ENCODE results near the gene RAB24. TPM values are rescaled to one million over a fixed set of nuclear protein-coding genes. Genes with fewer than 3 reads are reported as not detected.

The RAB24 gene
- polyA plus RNA-seq, 1 experiment: 54.7 TPM

DNA sequence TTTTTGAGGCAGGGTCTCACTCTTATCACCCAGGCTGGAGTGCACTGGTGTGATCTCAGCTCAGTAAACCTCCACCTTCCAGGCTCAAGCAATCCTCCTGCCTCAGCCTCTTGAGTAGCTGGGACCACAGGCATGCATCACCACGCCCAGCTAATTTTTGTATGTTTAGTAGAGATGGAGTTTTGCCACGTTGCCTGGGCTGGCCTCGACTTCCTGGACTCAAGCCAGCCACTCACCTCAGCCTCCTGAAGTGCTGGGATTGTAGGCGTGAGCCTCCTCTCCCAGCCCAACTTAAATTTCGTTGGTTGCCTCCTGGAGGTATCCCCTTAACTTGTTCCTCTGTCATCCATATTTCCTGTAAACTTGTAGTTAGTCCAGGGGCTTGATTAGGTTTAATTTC lies 47.2 kb downstream of the RAB24 start:
- no peak for DNase-seq (ENCODE audit: low read depth)

DNA sequence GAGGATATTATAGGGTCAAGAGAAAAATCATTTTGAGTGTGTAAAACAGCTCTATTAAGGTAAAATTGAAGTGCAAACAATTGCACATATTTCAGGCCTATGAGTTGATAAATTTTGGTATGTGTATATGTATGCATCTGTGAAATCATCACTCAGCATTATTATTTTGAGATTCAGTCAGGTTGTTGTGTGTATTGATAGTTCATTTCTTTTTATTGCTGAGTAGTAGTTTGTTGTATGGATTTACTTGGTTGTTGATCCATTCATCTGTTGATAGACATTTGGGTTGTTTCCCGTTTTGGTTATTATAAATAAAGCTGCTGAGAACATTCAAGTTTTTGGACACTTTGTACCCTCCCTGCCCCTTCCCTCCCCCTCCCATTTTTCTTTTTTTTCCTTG lies 50.3 kb downstream of the RAB24 start:
- H3K4me3 ChIP-seq (ENCODE audit: low read depth, low read length): no peak overlapping the region
- ChIA-PET CTCF (interaction anchor here (1.4 to 3.3 kb wide), 2 partner anchors 11 to 141 kb away, joined by 3 to 15 read pairs; no protein-coding TSS in a partner anchor), POLR2A (no interaction called here)
- no peaks in the 10 kb centered on the region for H3K27me3 ChIP-seq (ENCODE audit: control insufficient read depth, insufficient read depth, low read length)
- H3K36me3 ChIP-seq (ENCODE audit: control insufficient read depth, insufficient read depth, low read length): peaks cover 7% of the 10 kb centered on the region
- no peak for DNase-seq (ENCODE audit: low read depth)
- TF ChIP-seq, protein P1, sequence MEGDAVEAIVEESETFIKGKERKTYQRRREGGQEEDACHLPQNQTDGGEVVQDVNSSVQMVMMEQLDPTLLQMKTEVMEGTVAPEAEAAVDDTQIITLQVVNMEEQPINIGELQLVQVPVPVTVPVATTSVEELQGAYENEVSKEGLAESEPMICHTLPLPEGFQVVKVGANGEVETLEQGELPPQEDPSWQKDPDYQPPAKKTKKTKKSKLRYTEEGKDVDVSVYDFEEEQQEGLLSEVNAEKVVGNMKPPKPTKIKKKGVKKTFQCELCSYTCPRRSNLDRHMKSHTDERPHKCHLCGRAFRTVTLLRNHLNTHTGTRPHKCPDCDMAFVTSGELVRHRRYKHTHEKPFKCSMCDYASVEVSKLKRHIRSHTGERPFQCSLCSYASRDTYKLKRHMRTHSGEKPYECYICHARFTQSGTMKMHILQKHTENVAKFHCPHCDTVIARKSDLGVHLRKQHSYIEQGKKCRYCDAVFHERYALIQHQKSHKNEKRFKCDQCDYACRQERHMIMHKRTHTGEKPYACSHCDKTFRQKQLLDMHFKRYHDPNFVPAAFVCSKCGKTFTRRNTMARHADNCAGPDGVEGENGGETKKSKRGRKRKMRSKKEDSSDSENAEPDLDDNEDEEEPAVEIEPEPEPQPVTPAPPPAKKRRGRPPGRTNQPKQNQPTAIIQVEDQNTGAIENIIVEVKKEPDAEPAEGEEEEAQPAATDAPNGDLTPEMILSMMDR (IDR thresholded peaks at IDR 0.05; ENCODE audit: insufficient read depth, low read depth, low read length): no peak

More for the DNA sequence above, 47.2 kb downstream of the RAB24 start:
- ChIA-PET POLR2A (no interaction called here), CTCF (interaction anchor here (1.5 kb wide), 1 partner anchor 185 kb away, joined by 3 read pairs; no protein-coding TSS in a partner anchor)
- TF ChIP-seq, protein P1 (IDR thresholded peaks at IDR 0.05; ENCODE audit: insufficient read depth, low read depth, low read length): no peak
- H3K36me3 ChIP-seq (ENCODE audit: control insufficient read depth, insufficient read depth, low read length): peaks cover 7% of the 10 kb centered on the region
- H3K4me3 ChIP-seq (ENCODE audit: low read depth, low read length): no peak overlapping the region
- no peaks in the 10 kb centered on the region for H3K27me3 ChIP-seq (ENCODE audit: control insufficient read depth, insufficient read depth, low read length)

Other genes with a start within 250 kb of the RAB24 start
- 0.10 and 0.12 TPM in 2 replicates for gene FGFR4, start 216.8 kb downstream of the RAB24 start, polyA plus RNA-seq (2011; rRNA removed)
- 15.8 and 21.4 TPM in 2 replicates for gene NSD1, start 169.9 kb downstream of the RAB24 start, polyA plus RNA-seq (2011; rRNA removed)
- 182 and 245 TPM in 2 replicates for gene PRELID1, start 80 bp upstream of the RAB24 start, polyA plus RNA-seq (2011; rRNA removed)
- gene MXD3, start 8.2 kb upstream of the RAB24 start, polyA plus RNA-seq (2011; rRNA removed): 11.8 and 18.1 TPM in 2 replicates
- gene LMAN2, start 47.9 kb upstream of the RAB24 start, polyA plus RNA-seq (2011; rRNA removed): 228 and 248 TPM in 2 replicates
- gene RGS14, start 54.2 kb upstream of the RAB24 start, polyA plus RNA-seq (2011; rRNA removed): 4.1 and 6.0 TPM in 2 replicates
- not detected in 2 replicates for gene SLC34A1, start 80.7 kb upstream of the RAB24 start, polyA plus RNA-seq (2011; rRNA removed)
- gene PFN3, start 96.9 kb upstream of the RAB24 start, polyA plus RNA-seq (2011; rRNA removed): not detected in 2 replicates
- 0.67 and 0.69 TPM in 2 replicates for gene F12, start 105.8 kb upstream of the RAB24 start, polyA plus RNA-seq (2011; rRNA removed)
- 24.0 and 37.7 TPM in 2 replicates for gene GRK6, start 123.0 kb upstream of the RAB24 start, polyA plus RNA-seq (2011; rRNA removed)
- gene PRR7, start 143.1 kb upstream of the RAB24 start, polyA plus RNA-seq (2011; rRNA removed): 1.6 TPM in 2 replicates
- gene DBN1, start 169.9 kb upstream of the RAB24 start, polyA plus RNA-seq (2011; rRNA removed): 103 and 176 TPM in 2 replicates
- 344 and 624 TPM in 2 replicates for gene PDLIM7, start 193.9 kb upstream of the RAB24 start, polyA plus RNA-seq (2011; rRNA removed)
- 0.92 and 1.2 TPM in 2 replicates for gene DOK3, start 206.1 kb upstream of the RAB24 start, polyA plus RNA-seq (2011; rRNA removed)
- 93.3 and 144 TPM in 2 replicates for gene DDX41, start 213.2 kb upstream of the RAB24 start, polyA plus RNA-seq (2011; rRNA removed)